Inferior parietal cortex (tissue), 1 donor: Measurements from ENCODE around the gene SLC26A4.
A peak's percentile ranks its signal among the peaks of the same experiment; 100 is the strongest.

Source experiments
- DNase-seq: peaks from one replicate; pipeline ENCODE4 v3.0.0-alpha.2; 2016; ENCODE audit errors: extremely low spot score

SLC26A4 gene

DNA sequence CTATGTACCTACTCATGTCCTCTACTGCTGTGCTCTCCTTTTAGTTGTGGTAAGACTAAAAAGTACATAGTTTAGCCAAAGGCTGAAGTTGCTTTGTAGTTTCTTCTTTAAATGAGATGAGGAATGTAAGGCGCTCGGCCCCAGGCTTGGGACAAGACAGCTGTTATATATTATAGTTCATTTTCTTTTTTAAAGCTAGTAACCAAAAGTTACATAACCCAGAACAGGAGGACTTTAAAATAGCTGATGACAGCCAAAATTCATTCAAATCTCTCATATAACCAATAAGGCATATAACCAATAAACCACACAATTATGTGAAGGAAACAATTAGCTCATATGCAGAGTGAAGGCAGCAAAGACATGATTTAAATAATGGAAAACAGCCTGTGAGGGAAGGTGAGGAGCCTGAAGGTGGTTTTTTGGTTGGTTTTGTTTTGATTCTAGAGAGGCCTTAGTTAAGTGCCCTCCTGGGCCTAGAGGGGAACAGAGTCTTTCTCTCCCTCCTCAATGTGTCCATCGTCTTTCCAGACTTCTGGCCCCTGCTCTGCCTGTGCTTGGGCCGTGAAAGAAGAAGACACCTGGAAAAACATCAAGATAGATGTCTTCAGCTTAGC lies 35.8 kb downstream of the SLC26A4 start:
- DNase-seq = no peak

DNA sequence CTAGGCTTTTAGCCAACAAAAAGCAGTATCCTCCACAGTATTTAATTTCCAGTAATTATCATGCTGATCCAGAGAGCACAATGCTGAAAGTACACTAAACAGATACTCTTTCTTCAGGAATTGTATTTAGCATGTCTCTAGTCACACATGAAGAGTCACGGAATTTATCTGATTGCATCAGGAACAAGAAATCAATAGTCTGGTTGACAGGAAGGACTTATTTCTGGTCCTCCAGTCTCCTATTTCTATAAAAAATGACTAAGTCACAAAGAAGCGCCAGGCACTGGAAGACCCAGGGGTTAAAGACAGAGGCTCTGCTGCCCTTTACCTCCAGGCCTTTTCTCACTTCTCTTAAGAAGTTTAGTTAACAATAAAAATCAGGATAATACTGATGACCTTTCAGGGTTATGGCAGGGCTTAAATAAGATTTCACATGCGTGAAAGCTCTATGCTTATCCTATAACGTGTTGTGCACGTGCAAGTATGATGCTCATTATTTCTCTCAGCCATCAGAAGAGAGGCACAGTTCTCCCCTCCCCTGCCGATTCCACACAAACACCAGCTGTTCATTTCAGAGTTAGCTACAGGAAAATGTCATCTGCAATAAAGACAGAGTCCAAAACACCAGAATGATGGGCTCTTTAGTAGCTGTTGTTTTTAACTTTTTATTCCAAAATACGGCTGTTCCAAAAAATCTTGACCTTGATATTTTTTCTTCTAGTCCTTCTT lies 36.9 kb downstream of the SLC26A4 start:
- DNase-seq = peak; percentile 36

DNA sequence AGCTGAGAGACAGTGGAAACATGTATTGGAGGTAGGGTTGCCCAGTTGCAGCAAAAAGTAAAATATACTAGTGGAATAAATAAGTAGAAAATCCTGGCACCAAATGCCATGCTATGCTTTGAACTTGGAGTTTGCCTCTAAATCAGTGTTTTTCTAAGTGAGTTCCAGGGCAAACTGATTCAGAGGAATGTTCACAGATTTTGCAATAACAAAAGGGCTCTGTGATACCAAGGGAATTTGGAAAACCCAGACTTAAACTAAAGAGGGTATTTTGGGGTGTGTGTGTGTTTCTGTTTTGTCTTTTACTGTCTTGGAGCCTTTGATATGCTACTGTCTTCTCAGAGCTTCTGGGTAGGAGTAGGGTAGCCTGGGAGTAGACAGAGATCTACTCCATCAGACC lies 39.9 kb downstream of the SLC26A4 start:
- no peak for DNase-seq

DNA sequence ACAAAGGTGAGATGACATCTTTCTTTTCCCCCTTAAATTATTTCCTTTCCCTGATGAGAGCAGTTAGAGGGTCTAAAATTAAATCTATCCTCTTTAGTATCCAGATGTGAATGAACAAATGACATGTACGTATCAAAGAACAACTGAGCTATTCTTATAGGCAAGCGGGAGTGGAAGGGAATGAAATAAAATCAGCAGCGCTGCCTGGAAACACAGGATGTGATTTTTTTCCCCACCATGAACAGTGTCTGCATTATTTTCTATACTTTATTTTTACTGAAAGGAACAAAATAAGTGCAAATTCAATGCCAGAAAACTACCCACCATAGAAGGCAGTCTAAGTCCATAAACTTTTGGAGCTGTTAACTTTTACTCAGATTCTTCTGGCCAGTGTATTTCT lies 40.6 kb downstream of the SLC26A4 start:
- no peak for DNase-seq

DNA sequence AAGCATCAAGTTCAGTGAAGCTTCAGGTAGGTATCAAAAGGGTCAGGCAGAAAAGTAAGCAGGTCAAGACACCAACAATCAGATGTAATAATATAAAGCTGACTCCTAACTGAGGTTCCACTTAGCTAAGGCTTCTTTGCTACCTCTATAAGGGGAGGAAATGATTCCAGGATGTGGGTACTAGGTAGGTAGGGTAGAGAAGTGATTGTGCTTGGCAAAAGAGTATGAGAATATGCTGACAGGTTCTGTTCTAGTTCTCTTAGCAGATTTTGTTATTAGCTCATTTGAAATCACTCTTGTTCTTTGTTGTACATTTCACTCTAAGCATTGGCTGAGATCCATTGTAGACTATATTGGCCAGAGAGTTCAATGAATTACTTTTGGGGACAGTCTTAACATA lies 42.6 kb downstream of the SLC26A4 start:
- no peak for DNase-seq

DNA sequence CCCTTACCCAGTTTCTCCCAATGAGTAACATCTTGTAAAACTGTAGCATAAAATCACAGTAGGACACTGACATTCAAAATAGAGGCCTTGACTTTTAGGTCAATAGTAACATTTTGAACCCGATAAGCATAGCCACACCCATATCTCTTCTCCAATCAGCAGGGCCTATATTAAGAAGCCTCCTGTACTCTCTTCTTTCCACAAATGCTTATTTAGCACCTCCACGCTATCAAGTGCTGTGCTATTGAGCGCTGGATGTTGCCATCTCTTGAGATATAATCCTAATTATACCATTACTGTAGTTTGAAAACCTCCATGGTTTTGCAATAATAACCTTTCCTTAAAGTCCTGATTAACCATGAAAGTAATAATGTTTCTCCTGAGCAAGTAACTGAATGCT lies 43.2 kb downstream of the SLC26A4 start:
- no peak for DNase-seq

DNA sequence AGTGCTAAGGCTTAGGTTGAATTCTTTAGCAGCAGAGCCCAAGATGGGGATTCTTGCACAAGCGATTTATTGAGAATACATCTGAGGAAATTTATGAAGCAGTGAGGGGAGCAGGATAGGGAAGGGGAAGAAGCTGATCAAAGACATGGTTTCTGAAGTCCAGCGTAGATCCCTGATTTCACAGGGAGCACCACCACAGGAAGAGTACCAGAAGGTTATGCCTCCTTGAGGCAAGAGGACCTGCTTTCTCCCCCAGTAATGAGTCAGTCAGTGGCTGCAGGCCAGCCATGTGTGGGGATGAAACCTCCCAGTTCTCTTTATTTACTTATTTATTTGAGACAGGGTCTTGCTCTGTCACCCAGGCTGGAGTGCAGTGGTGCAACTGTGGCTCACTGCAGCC lies 48.3 kb downstream of the SLC26A4 start:
- no peak for DNase-seq

DNA sequence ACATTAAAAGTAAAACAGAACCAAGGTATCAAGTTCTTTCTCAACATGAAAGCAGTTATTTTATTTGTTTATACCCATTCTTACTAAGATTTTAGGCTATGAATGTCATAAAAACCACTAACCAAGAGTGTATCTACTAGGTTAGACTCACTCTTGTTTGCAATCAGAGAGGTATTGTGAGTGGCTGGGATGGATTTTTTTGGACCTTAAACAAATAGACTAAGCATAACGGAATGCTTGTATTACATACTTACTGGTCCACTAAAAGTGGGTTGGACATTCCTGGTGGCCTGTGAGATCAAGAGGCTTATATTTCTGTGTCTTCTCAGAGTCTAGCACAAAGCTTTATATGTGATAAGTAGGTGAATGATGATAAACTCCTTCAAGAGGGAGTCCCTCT lies 50.7 kb downstream of the SLC26A4 start:
- DNase-seq = no peak

DNA sequence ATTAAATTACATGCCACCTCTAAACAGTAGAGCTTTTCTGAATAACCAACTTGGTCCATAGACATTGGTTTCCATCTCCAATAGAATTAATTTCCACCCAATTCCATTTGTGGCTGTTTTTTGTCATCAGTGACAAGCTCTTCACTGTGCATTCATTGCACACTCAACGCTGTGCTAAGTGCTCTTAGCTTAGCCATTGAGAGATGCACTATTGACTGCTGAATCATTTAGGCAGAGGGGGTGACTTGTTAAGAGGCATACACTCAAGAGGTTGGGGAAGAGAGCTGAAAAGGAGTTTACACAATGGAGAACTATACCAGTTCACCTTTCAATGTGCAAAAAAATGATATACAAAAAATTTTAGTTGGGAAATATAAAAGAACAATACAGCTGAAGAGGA lies 51.4 kb downstream of the SLC26A4 start:
- no peak for DNase-seq

DNA sequence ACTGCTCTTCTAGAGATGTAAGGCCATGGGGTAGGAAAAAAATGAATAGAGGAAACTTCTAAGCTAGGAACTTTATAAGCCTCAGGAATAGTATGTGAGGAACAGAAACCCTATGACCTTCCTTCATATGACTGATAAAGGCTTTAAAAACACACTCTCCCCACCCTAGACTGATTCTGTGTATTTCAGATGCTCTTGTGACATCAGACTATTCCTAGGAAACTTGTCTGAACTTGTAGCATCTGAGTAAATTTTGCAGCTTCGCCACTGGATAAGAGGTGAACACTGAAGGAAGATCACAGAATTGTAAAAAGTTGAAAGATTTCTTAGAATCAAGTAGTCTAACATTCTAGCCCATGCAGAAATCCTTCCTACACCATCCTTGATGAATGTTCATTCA lies 52.3 kb downstream of the SLC26A4 start:
- DNase-seq = no peak

DNA sequence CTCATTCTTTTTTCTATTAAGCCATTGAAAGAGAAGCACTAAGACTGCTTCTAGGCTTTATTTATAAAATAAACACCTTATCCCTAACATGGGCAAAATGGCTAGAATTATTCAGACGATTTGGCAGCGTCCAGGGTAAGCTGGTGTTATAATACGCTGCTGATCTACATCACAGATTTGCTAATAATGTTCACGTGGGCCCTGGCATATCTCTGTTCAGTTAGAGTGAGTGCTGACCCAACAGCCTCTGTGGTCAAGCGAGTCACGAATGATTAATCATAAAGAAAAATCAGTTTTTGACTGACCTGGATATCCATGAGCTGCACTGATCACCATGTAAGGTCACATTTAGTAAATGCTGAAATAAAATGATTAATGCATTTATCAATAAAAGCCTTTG lies 54.9 kb downstream of the SLC26A4 start:
- DNase-seq = no peak

DNA sequence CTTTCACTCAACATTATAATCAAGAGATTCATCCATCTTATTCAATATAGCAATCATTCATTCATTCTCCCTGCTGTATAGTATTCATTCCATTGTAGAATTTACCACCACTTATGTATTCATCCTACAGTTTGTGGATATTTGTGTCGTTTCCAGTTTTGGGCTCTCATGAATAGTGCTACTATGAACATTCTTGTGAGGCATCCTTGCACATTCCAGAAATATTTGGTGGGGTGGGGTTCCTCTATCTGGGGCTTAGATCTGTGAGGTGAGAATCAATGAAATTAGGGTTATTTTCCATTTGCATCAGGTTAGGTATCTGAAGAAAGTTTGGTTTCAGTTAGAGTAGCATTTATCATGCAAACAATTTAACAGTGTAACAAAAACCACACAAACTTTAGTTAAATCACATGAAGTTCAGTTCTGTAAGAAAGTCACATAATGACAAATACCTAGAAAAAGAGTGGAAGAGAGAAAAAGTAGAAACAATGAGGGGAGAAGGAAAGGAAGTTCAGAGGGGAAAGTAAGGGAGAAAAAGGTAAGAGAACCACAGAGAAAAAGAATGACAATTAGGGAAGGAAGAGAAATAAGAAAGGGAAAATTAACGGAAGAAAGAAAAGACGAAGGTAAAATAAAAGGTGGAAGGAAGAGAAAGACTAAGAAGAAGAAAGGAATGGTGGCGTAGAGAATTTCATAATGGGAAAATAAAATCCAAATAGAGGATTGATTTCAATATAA lies 58.0 kb downstream of the SLC26A4 start:
- DNase-seq = no peak

DNA sequence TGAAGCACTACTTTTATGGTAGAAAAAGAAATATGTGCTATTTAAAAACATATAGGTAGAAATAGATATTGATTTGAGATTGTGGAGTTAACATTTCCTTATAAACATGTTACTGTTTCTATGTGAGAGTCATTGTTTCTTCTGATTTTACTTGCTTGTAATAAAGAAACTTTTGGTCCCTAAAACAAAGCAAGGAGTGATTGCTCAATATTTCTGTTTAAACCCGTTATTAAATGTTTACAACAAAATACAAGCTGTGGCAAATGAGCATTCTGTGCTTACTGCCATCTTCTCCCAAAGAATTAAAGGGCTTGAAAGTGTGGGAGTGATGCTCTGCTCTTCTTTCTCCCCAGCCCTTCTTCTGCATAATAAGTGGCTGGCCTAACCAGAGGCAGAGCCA lies 60.7 kb downstream of the SLC26A4 start:
- DNase-seq = no peak

DNA sequence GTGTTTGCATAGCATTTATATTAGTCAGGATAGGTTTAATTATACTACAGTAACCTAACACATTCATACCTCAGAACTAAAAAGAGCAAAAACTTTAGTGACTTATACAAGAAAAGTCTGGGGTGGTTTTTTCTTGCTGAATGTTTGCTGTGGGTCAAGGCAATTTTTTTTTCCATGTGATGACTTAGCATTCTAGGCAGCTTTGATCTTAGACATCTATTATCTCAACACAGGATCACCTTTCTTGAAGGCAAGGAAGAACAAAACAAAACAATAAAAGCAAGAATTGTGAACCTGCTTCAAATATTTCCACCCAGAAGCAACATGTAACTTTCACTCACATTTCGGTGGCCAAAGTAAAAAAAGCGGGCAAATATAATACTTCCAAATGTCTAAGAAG lies 62.6 kb downstream of the SLC26A4 start:
- DNase-seq = no peak

DNA sequence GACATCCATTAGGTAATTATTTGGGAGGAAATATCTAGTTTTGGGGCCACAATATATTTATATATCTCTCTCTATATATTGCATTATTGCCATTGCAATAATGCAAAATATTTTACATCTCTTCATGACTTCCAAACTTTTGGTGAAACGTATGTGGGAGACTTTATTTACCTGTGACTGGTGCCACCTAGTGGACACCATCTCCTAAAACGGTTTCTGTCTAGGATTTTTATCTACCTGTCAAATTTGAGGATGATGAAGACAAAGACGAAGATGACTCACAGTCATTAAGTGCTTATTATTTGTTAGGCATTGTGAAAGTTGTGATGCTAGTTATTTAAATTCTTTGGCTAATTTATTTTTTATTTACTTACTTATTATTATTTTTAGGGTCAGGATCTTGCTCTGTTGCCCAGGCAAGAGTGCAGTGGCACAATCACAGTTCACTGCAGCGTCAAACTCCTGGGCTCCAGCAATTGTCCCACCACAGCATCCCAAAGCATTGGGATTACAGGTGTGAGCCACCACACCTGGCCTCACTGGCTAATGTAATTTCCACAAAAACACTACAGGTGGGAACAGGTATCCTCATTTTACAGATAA lies 64.6 kb downstream of the SLC26A4 start:
- DNase-seq = peak; percentile 80

DNA sequence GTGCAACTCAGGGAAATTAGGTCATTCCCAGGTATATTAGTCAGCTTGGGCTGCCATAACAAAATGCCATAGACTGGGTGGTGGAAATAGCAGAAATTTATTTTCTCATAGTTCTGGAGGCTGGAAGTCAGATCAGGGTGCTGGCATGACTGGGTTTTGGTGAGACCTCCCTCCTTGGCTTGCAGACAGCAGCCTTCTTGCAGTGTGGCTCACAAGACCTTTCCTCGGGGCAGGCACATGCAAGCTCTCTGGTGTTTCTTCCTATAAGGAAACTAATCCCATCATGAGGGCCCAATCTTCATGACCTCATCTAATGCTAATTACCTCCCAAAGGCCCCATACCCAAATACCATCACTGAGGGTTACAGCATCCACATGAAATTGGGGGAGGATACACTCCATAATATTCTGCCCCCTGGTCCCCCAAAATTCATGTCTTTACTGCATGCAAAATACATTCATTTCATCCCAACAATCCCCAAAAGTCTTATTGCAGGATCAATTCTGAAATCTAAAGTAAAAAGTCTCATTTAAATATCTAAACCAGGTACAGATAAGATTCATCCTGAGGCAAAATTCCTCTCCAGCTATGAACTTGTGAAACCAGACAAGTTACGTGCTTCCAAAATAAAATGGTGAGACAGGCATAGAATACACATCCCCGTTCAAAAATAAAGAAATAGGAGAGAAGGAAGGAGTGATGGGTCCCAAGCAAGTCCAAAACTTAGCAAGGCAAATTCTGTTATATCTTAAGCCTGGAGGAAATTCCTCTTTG lies 65.9 kb downstream of the SLC26A4 start:
- DNase-seq = no peak

DNA sequence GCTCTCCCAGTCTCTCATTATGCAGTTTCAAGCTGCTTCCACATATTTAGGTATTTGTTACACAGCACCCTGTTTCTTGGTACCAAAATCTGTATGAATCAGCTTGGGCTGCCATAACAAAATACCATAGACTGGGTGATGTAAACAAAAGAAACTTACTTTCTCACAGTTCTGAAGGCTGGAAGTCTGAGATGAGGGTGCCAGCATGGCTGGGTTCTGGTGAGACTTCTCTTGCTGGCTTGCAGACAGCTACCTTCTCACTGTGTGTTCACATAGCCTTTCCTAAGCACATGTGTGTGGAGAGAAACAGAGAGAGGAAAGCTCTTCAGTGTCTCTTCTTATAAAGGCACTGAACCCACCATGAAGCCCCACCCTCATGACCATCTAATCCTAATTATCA lies 67.6 kb downstream of the SLC26A4 start:
- no peak for DNase-seq

DNA sequence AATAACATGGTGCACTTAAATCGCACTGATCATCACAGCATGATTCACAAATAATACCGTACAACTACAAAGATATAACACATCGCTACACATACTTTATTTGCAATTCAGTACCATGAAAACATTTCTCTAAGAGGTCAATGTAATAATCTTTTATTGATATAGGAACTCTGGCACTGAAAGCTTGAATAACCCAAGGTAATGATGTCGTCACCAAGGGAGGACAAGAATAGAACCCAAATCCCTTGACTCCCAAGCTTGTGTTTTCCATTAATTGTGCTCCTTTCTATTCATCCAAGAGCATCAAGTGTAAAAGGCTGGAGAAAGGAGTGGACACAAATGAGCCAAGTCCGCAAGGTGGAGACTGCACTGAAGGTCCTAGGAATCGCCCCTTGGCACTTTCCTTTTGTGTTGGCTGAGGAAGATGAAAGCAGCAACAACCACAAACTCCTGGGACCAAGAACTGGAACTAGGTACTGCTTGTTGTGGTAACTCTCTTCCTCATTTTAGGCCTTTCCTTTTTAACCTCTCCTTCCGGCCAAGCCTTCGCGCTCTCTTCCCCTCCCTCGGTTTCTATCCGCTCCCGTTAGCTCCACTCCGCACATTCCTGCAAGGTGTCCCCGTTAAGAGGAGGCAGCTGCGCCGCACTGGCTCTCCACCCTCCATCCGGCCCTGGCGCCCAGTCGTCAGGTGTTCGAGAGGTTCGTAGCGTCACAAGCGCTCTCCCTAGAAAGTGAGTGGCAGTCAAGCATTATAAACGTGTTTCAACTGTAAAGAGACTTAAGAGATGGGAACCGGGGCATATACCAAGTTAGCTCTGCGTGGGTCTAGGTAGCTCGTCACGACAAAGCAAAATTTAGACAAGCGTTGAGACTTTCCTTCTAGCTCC lies 82.3 kb downstream of the SLC26A4 start:
- DNase-seq = no peak

DNA sequence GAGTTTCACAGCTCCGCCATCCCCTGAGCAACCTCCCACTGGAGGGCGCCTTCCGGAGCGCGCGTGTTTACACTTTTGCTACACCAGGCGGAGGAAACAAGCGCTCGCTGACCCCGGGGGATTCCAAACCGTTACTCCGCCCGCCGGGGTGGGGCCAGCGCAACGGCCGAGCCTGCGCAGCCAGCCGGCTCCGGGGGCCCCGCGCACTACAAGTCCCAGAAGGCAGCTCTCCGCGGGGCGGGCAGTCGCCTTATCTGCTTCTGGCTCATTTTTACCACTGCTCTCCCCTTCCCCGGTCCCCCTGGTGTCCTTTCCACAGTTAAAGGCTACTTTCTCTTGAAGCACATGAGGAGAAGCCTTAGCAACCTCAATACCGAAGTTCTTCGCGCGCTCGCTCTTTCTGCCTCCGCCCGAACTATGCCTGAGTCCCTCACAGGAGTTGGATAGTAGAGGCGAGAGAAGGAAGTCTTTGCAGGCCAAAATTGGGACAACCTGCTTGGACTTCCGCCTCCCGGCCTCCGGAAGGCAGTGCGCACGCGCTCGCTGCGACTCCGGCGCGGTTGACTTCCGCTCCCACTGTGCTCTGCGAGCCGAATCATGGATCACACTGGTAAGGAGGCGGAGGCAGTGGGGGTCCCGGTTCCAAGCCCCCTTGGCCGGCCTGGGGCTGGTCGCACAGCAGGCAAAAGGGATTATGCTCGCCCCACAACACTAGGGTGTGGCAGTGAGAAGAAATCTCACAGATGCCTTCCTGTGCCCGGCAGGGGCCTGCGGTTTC lies 83.1 kb downstream of the SLC26A4 start, which contains the start of gene CBLL1:
TSS of gene CBLL1 (plus strand) at position 576 of the 778 bp plus-strand sequence. CDS start at position 598, 22 bp downstream.
- peak; percentile 98 for DNase-seq

DNA sequence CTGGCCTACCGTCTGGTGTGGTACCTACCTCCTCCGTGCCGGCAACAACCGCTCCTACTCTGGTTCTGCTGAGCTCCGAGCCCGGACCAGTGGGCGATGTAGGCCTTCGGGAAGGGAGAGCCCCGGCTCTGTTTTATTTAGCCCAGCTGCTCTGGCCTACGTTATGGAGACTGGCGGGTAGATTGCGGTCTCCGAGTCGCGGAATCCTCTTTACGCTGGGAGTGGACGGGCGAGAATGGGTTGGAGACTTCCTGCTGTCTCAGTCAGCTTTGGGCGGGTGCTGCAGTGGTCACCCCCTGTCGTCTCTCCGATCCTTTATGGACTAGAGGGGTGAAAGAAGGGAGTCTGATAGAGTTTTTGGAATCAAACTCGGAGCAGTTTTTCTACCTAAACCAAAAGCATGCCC lies 83.7 kb downstream of the SLC26A4 start:
- DNase-seq = no peak
